Caco-2 (cell line): ENCODE data around the gene HOXB4. TPM values are rescaled to one million over a fixed set of nuclear protein-coding genes. Genes with fewer than 3 reads are reported as not detected.

Source experiments
- BruUV-seq: library from RNA; stranded (reverse); fragments of 400-500 nt; replicated peaks from 2 replicates; lab custom pipeline; 2021; lab: Mats Ljungman, UMichigan
- CTCF ChIA-PET: fragments of 300-600 bp; sonication (Branson Sonifier 250); formaldehyde crosslinking; loops from one replicate; lab custom pipeline; 2022; ENCODE audit warnings: antibody characterized with exemption; lab: Charles Lee
- POLR2A ChIA-PET: fragments of 300-600 bp; sonication (Branson Sonifier 250); formaldehyde crosslinking; loops from one replicate; lab custom pipeline; 2022; ENCODE audit warnings: antibody characterized with exemption; lab: Charles Lee
- DNase-seq, 2 experiments: peaks; one replicate each; pipeline versions ENCODE4 v3.0.0 to v3.0.0-alpha.2; 2020 to 2022
- H3K27me3 ChIP-seq: replicated peaks from 2 replicates; pipeline ENCODE4 v1.6.0; 2011; ENCODE audit warnings: low read length; ENCODE audit not compliant: control insufficient read depth, insufficient read depth
- H3K36me3 ChIP-seq: 2 replicates; pipeline ENCODE4 v1.5.1; 2011; ENCODE audit warnings: low read length; ENCODE audit not compliant: control insufficient read depth, insufficient read depth
- H3K4me1 ChIP-seq: fragments of 250-450 bp; sonication (Bioruptor Pico); 2 replicates; pipeline ENCODE4 v1.5.1; 2020; ENCODE audit warnings: mild to moderate bottlenecking
- H3K4me3 ChIP-seq: 2 replicates; pipeline ENCODE4 v1.5.1; 2011; ENCODE audit warnings: low read depth, mild to moderate bottlenecking, control low read depth, low read length
- H3K9me3 ChIP-seq: fragments of 250-450 bp; sonication (Bioruptor Pico); 2 replicates; pipeline ENCODE4 v1.5.1; 2020; ENCODE audit warnings: mild to moderate bottlenecking, moderate library complexity
- H3K27ac Mint-ChIP-seq: one replicate; pipeline ENCODE4 v1.8.0; 2022; ENCODE audit warnings: mixed read lengths; ENCODE audit not compliant: unreplicated experiment
- H3K27me3 Mint-ChIP-seq: one replicate; pipeline ENCODE4 v1.8.0; 2022; ENCODE audit warnings: mixed read lengths; ENCODE audit not compliant: insufficient read depth, unreplicated experiment
- H3K36me3 Mint-ChIP-seq: one replicate; pipeline ENCODE4 v1.8.0; 2022; ENCODE audit warnings: mild to moderate bottlenecking, mixed read lengths; ENCODE audit not compliant: insufficient read depth, unreplicated experiment
- H3K4me1 Mint-ChIP-seq: one replicate; pipeline ENCODE4 v1.8.0; 2022; ENCODE audit warnings: low read depth, mixed read lengths; ENCODE audit not compliant: unreplicated experiment
- H3K4me3 Mint-ChIP-seq: one replicate; pipeline ENCODE4 v1.8.0; 2022; ENCODE audit warnings: mild to moderate bottlenecking, moderate library complexity, mixed read lengths; ENCODE audit not compliant: unreplicated experiment
- H3K9me3 Mint-ChIP-seq: one replicate; pipeline ENCODE4 v1.8.0; 2022; ENCODE audit warnings: mixed read lengths; ENCODE audit not compliant: unreplicated experiment
- CTCF ChIP-seq, 2 experiments: fragments of 200-600 bp in 1 of 2; IDR thresholded peaks; 1 replicate in 1 of 2; 2 replicates in 1 of 2; pipeline versions ENCODE4 v1.5.1 to v1.8.0; 2011 to 2022; ENCODE audit warnings: antibody characterized with exemption in 1 of 2, control low read depth in 1 of 2, inconsistent platforms in 1 of 2, low read depth in 1 of 2, low read length in 1 of 2, mild to moderate bottlenecking in 1 of 2, moderate library complexity in 1 of 2; ENCODE audit not compliant: insufficient read depth in 1 of 2, severe bottlenecking in 1 of 2, unreplicated experiment in 1 of 2
- intact Hi-C: fragments of 100-400 bp; cut with micrococcal nuclease; formaldehyde crosslinking; loops from one replicate; pipeline ENCODE4 v1.10.0; 2022; ENCODE audit not compliant: unreplicated experiment
- total RNA-seq: library from RNA; stranded (reverse); gene quantifications from 2 replicates; pipeline ENCODE4 v1.2.3, GENCODE V29; 2022

Gene HOXB4
- total RNA-seq, 1 experiment from 2014 or later, result 3.4 TPM

- intact Hi-C loops, result no loop called here
- POLR2A ChIA-PET, result interaction anchor here (0.6 to 1.4 kb wide), 5 partner anchors 11 to 268 kb away, joined by 4 to 10 read pairs (median 5); partner anchors contain the start of genes ATP5MC1 and HOXB7
- Mint-ChIP-seq H3K4me3 (peak overlapping the region; percentile 85), H3K4me1 (peaks cover 7% of the 10 kb centered on the region), H3K36me3 (no peaks in the 10 kb centered on the region), H3K27ac (no peak overlapping the region), H3K27me3 (peaks cover 57% of the 10 kb centered on the region), H3K9me3 (no peaks in the 10 kb centered on the region)
- peak in 1 of 2 experiments; percentile 74 for DNase-seq
- H3K27me3 ChIP-seq, result peaks cover 33% of the 10 kb centered on the region
- TF ChIP-seq CTCF (IDR thresholded peaks at IDR 0.05; ENCODE audit: insufficient read depth in 1 of 2, low read depth in 1 of 2, low read length in 1 of 2, severe bottlenecking in 1 of 2, unreplicated experiment in 1 of 2), result no peak
- H3K4me1 ChIP-seq, result peaks cover 11% of the 10 kb centered on the region
- TSS peak; percentile 36 for BruUV-seq
- no peaks in the 10 kb centered on the region for H3K9me3 ChIP-seq
- peak overlapping the region; percentile 57 for H3K4me3 ChIP-seq
- CTCF ChIA-PET, result interaction anchor here (0.5 to 2.3 kb wide), 15 partner anchors 9 to 528 kb away, joined by 3 to 10 read pairs (median 5); partner anchors contain the start of gene PRAC2
- H3K36me3 ChIP-seq, result no peaks in the 10 kb centered on the region
These were observed 46.7 kb upstream of the HOXB4 start for GRCh38 chr17:48624544-48625494.

GRCh38 chr17:48624118-48624517 is 46.0 kb upstream of the HOXB4 start:
- Histone ChIP-seq H3K27me3 (peaks cover 33% of the 10 kb centered on the region), H3K4me3 (no peak overlapping the region)
- intact Hi-C loops, result no loop called here

More at GRCh38 chr17:48624118-48624517, 46.0 kb upstream of the HOXB4 start:
- POLR2A ChIA-PET, result no interaction called here
- no peaks in the 10 kb centered on the region for H3K36me3 Mint-ChIP-seq
- BruUV-seq, result no TSS peak
- Histone ChIP-seq H3K4me1 (peaks cover 11% of the 10 kb centered on the region), H3K9me3 (no peaks in the 10 kb centered on the region), H3K36me3 (no peaks in the 10 kb centered on the region)
- H3K27ac Mint-ChIP-seq, result no peak overlapping the region
- no peaks in the 10 kb centered on the region for H3K9me3 Mint-ChIP-seq
- CTCF ChIA-PET, result interaction anchor here (1.6 kb wide), 1 partner anchor 316 kb away, joined by 4 read pairs; no protein-coding TSS in a partner anchor
- DNase-seq, result no peak
- peaks cover 13% of the 10 kb centered on the region for H3K4me1 Mint-ChIP-seq
- H3K4me3 Mint-ChIP-seq, result peak overlapping the region; percentile 85
- H3K27me3 Mint-ChIP-seq, result peaks cover 60% of the 10 kb centered on the region
- TF ChIP-seq CTCF (IDR thresholded peaks at IDR 0.05; ENCODE audit: insufficient read depth in 1 of 2, low read depth in 1 of 2, low read length in 1 of 2, severe bottlenecking in 1 of 2, unreplicated experiment in 1 of 2), result no peak
